ENCODE results near the gene CCDC149. TPM values are rescaled to one million over a fixed set of nuclear protein-coding genes. Genes with fewer than 3 reads are reported as not detected.
A peak's percentile ranks its signal among the peaks of the same experiment; 100 is the strongest.

Gene CCDC149
- total RNA-seq, 1 experiment from 2014 or later = 5.3 TPM

DNA sequence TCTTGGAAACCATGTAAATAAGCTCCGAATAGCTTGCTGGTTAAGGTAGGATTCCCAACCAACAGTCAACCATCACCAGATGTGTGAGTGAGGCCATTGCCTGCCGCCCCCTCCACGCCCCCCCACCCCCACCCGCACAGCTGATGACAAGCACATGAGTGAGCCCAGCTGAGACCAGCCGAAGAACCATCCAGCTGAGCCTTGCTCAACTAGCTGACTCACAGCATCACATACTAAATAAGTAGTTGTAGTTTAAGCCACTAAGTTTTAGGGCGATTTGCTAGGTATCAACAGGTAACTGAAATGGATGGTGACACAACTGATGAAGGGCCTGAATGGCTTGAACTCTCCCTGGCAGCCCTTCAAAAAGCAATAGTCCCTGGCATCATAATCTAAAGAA lies 1.6 kb upstream of the CCDC149 start:
- DNase-seq (ENCODE audit: low read depth, low spot score) = no peak
- H3K27me3 ChIP-seq (ENCODE audit: insufficient read depth, low read length) = no peaks in the 10 kb centered on the region
- no peak overlapping the region for H2AFZ ChIP-seq (ENCODE audit: low read depth, low read length, poor library complexity, severe bottlenecking)
- H3K4me1 ChIP-seq (ENCODE audit: control insufficient read depth in 1 of 2, insufficient read depth in 2 of 2, low read length in 2 of 2) = peaks cover 10 to 13% of the 10 kb centered on the region in 2 experiments
- H3K4me3 ChIP-seq (replicated peaks in 1 of 2; ENCODE audit: low read depth in 1 of 2, low read length in 2 of 2) = no peak overlapping the region
- no peak overlapping the region for H3K27ac ChIP-seq (ENCODE audit: low read depth, low read length)
- RAD21 ChIA-PET (ENCODE audit: low non-redundant PET in 1 of 2, low total read pairs in 2 of 2, uncharacterized antibody in 2 of 2, unreplicated experiment in 2 of 2) = no interaction called here
- no peak overlapping the region for H3K4me2 ChIP-seq (ENCODE audit: low read length)
- CTCF ChIA-PET = interaction anchor here (0.6 kb wide), 1 partner anchor 66 kb away, joined by 3 read pairs; no protein-coding TSS in a partner anchor
- H3K9me3 ChIP-seq (ENCODE audit: control insufficient read depth in 1 of 2, insufficient read depth in 1 of 2, low read depth in 1 of 2, low read length in 2 of 2) = no peaks in the 10 kb centered on the region
- H4K20me1 ChIP-seq (ENCODE audit: insufficient read depth) = no peaks in the 10 kb centered on the region
- H3K9ac ChIP-seq (ENCODE audit: low read length) = no peak overlapping the region
- POLR2A ChIA-PET = interaction anchor here (0.6 to 1.2 kb wide), 2 partner anchors 247 to 357 kb away, joined by 3 read pairs; no protein-coding TSS in a partner anchor
- H3K79me2 ChIP-seq (ENCODE audit: insufficient read depth, low read length) = no peaks in the 10 kb centered on the region
- intact Hi-C loops (cut with micrococcal nuclease) = no loop called here
- H3K9me2 ChIP-seq (ENCODE audit: insufficient read depth) = no peaks in the 10 kb centered on the region
- TF ChIP-seq CTCF (IDR thresholded peaks at IDR 0.05 in 2 of 3, conservative IDR thresholded peaks at IDR 0.05 in 1 of 3; ENCODE audit: borderline replicate concordance in 1 of 3, insufficient read depth in 1 of 3, low read depth in 2 of 3, low read length in 2 of 3) = no peak
- H3K36me3 ChIP-seq (ENCODE audit: control insufficient read depth in 1 of 2, insufficient read depth in 2 of 2, low read length in 2 of 2) = no peaks in the 10 kb centered on the region
- no TSS peak for BruUV-seq (replicated peaks)
- no peak for ATAC-seq

DNA sequence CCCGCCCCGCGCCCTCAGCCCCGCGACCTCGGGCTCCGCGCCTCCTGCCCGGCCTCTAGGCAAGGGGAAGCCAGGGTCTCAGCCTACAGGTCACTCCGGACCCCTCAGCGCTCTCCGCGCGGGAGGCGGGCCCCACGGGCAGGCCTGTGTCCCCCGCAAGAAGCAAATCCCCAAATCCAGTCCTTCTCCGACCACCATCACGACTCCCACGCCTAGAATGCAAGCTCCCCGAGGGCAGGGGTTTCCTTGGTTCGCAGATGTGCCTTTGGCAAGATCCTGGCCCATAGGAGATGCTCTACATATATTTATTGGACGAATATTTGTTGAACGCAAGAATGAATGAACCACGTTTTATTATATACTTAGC lies 260 bp upstream of the CCDC149 start:
- POLR2A ChIA-PET = no interaction called here
- intact Hi-C loops (cut with micrococcal nuclease) = no loop called here
- H3K9me2 ChIP-seq (ENCODE audit: insufficient read depth) = no peaks in the 10 kb centered on the region

More for the DNA sequence above, 260 bp upstream of the CCDC149 start:
- Histone ChIP-seq H3K4me1 (ENCODE audit: control insufficient read depth in 1 of 2, insufficient read depth in 2 of 2, low read length in 2 of 2) (peaks cover 10 to 13% of the 10 kb centered on the region in 2 experiments), H3K27ac (ENCODE audit: low read depth, low read length) (peak overlapping the region; percentile 73), H3K9ac (ENCODE audit: low read length) (peak overlapping the region; percentile 34; the same call in 1 of the 2 replicates), H3K27me3 (ENCODE audit: insufficient read depth, low read length) (no peaks in the 10 kb centered on the region), H3K36me3 (ENCODE audit: control insufficient read depth in 1 of 2, insufficient read depth in 2 of 2, low read length in 2 of 2) (0 out of 4 replicates have a peak, but pooled peaks cover 0 to 5% of the 10 kb centered on the region in 2 experiments), H3K79me2 (ENCODE audit: insufficient read depth, low read length) (no peaks in the 10 kb centered on the region), H3K4me3 (replicated peaks in 1 of 2; ENCODE audit: low read depth in 1 of 2, low read length in 2 of 2) (peak overlapping the region; percentile 46 to 56), H4K20me1 (ENCODE audit: insufficient read depth) (no peaks in the 10 kb centered on the region), H2AFZ (ENCODE audit: low read depth, low read length, poor library complexity, severe bottlenecking) (peak overlapping the region; percentile 2), H3K4me2 (ENCODE audit: low read length) (peak overlapping the region; percentile 82), H3K9me3 (ENCODE audit: control insufficient read depth in 1 of 2, insufficient read depth in 1 of 2, low read depth in 1 of 2, low read length in 2 of 2) (no peaks in the 10 kb centered on the region)
- TF ChIP-seq YY1 (IDR thresholded peaks at IDR 0.05; ENCODE audit: extremely low read depth, insufficient replicate concordance, low read depth, low read length) (no peak), SRF (IDR thresholded peaks at IDR 0.05; ENCODE audit: low read depth) (no peak), EZH2 (IDR thresholded peaks at IDR 0.05) (no peak), JUND (IDR thresholded peaks at IDR 0.05) (no peak), RAD21 (IDR thresholded peaks at IDR 0.05; ENCODE audit: low read depth) (no peak), MAX (IDR thresholded peaks at IDR 0.05) (no peak), FOSL1 (IDR thresholded peaks at IDR 0.05; ENCODE audit: low read depth) (no peak), EGR1 (IDR thresholded peaks at IDR 0.05; ENCODE audit: low read depth) (no peak), ELF1 (IDR thresholded peaks at IDR 0.05; ENCODE audit: borderline replicate concordance, low read depth) (no peak)
- TF ChIP-seq, protein P1, sequence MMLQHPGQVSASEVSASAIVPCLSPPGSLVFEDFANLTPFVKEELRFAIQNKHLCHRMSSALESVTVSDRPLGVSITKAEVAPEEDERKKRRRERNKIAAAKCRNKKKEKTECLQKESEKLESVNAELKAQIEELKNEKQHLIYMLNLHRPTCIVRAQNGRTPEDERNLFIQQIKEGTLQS (IDR thresholded peaks at IDR 0.05) = no peak
- DNase-seq (ENCODE audit: low read depth, low spot score) (no peak), ATAC-seq (no peak)
- ChIA-PET CTCF (no interaction called here), RAD21 (ENCODE audit: low non-redundant PET in 1 of 2, low total read pairs in 2 of 2, uncharacterized antibody in 2 of 2, unreplicated experiment in 2 of 2) (no interaction called here)
- no TSS peak for BruUV-seq (replicated peaks)
